Activated CD8-positive, alpha-beta T cell treated with anti-CD3 and anti-CD28 coated beads for 36 hours (primary cell): ENCODE results near the gene STAM. TPM values are rescaled to one million over a fixed set of nuclear protein-coding genes. Genes with fewer than 3 reads are reported as not detected.
"Not testable (repeated sequence)": the region's sequence is repeated elsewhere in the genome, so short reads cannot be mapped to it uniquely, and the experiment has no call there.

Experiments
- ATAC-seq: fragments of 200-7000 bp; cut with Tn5 transposase; one replicate; pipeline ENCODE4 v1.10.0; 2021; ENCODE audit warnings: mild to moderate bottlenecking, moderate library complexity
- CTCF ChIA-PET: fragments of 350-600 bp; sonication (Branson Sonifier 250); formaldehyde crosslinking; loops from one replicate; lab custom pipeline; 2021; ENCODE audit warnings: antibody characterized with exemption; lab: Charles Lee
- POLR2A ChIA-PET: fragments of 350-600 bp; sonication (Branson Sonifier 250); formaldehyde crosslinking; loops from one replicate; lab custom pipeline; 2021; ENCODE audit warnings: antibody characterized with exemption; lab: Charles Lee
- DNase-seq: peaks from one replicate; pipeline ENCODE4 v3.0.0-alpha.2; 2020
- H3K27ac Mint-ChIP-seq: one replicate; pipeline ENCODE4 v1.8.0; 2021; ENCODE audit warnings: mild to moderate bottlenecking, mixed read lengths
- H3K27me3 Mint-ChIP-seq: one replicate; pipeline ENCODE4 v1.8.0; 2021; ENCODE audit warnings: mixed read lengths
- H3K36me3 Mint-ChIP-seq: one replicate; pipeline ENCODE4 v1.8.0; 2021; ENCODE audit warnings: low read depth, mixed read lengths
- H3K4me1 Mint-ChIP-seq: one replicate; pipeline ENCODE4 v1.8.0; 2021; ENCODE audit warnings: low read depth, mixed read lengths
- H3K4me3 Mint-ChIP-seq: one replicate; pipeline ENCODE4 v1.8.0; 2021; ENCODE audit warnings: mild to moderate bottlenecking, moderate library complexity, mixed read lengths
- H3K9me3 Mint-ChIP-seq: one replicate; pipeline ENCODE4 v1.8.0; 2021; ENCODE audit warnings: mixed read lengths
- intact Hi-C: fragments of 100-400 bp; cut with micrococcal nuclease; formaldehyde crosslinking; loops from one replicate; pipeline ENCODE4 v1.10.0; 2022
- total RNA-seq, 2 experiments: library from RNA; stranded (reverse); gene quantifications; one replicate each; pipeline ENCODE4 v1.2.3, GENCODE V29; 2021
- TF ChIP-seq, protein P1 (sequence below): fragments of 200-600 bp; IDR thresholded peaks from one replicate; pipeline ENCODE4 v1.8.0; 2022; ENCODE audit warnings: antibody characterized with exemption, mild to moderate bottlenecking

The STAM gene
- total RNA-seq, 2 experiments from 2014 or later: 21.6 to 24.5 TPM

GRCh38 chr10:17710181-17710580 lies 66.2 kb downstream of the STAM start:
- Mint-ChIP-seq H3K4me3 (no peak overlapping the region), H3K27ac (no peak overlapping the region), H3K9me3 (no peaks in the 10 kb centered on the region), H3K4me1 (no peaks in the 10 kb centered on the region), H3K36me3 (peaks cover 29% of the 10 kb centered on the region), H3K27me3 (no peaks in the 10 kb centered on the region)
- POLR2A ChIA-PET: no interaction called here
- no peak for DNase-seq
- CTCF ChIA-PET: interaction anchor here (1.5 kb wide), 1 partner anchor 101 kb away, joined by 4 read pairs; no protein-coding TSS in a partner anchor
- no peak for ATAC-seq
- intact Hi-C loops: no loop called here
- TF ChIP-seq, protein P1, sequence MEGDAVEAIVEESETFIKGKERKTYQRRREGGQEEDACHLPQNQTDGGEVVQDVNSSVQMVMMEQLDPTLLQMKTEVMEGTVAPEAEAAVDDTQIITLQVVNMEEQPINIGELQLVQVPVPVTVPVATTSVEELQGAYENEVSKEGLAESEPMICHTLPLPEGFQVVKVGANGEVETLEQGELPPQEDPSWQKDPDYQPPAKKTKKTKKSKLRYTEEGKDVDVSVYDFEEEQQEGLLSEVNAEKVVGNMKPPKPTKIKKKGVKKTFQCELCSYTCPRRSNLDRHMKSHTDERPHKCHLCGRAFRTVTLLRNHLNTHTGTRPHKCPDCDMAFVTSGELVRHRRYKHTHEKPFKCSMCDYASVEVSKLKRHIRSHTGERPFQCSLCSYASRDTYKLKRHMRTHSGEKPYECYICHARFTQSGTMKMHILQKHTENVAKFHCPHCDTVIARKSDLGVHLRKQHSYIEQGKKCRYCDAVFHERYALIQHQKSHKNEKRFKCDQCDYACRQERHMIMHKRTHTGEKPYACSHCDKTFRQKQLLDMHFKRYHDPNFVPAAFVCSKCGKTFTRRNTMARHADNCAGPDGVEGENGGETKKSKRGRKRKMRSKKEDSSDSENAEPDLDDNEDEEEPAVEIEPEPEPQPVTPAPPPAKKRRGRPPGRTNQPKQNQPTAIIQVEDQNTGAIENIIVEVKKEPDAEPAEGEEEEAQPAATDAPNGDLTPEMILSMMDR: no peak

GRCh38 chr10:17712053-17712452 lies 68.1 kb downstream of the STAM start:
- H3K36me3 Mint-ChIP-seq: peaks cover 34% of the 10 kb centered on the region
- CTCF ChIA-PET: interaction anchor here (1.0 kb wide), 1 partner anchor 283 kb away, joined by 3 read pairs; no protein-coding TSS in a partner anchor

DNA sequence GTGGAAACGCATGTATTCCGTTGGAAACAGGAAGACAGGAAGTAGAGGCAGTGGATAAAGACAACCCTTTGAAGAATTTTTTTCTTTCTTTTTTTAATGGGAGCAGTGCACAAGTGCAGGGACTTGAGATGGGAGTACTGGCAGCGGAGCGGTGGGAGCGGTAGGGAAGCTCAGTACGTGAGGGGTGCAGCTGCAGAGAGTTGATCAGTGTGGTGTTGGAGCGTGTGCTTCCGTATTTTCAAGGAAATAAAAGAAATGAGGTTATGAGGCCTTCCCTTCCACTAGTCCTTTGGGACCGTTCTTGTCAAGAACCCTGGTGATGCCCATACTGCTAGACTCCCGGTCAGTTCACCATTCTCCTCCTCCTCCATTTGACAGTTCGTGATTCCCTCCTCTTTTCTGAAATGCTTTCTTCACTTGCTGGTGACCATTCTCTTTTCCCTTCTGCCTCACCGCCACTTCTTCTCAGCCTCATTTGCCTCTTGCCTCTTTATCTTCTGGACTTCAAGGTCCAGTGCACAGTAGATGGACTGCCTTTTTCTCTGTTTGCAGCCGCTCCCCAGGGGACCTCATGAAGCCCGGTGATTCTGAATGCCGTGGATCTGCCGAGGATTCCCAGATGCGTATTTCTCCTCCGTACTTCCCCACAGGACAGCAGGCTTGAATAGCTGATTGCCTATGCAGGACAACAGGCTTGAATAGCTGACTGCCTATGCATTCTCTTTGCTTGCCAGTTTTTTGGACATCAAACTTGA lies 68.9 kb downstream of the STAM start:
- POLR2A ChIA-PET: no interaction called here
- H3K4me3 Mint-ChIP-seq: no peak overlapping the region
- CTCF ChIA-PET: interaction anchor here (1.0 kb wide), 1 partner anchor 283 kb away, joined by 3 read pairs; no protein-coding TSS in a partner anchor
- ATAC-seq: no peak
- peaks cover 36% of the 10 kb centered on the region for H3K36me3 Mint-ChIP-seq
- DNase-seq: no peak
- no peaks in the 10 kb centered on the region for H3K27me3 Mint-ChIP-seq
- H3K9me3 Mint-ChIP-seq: no peaks in the 10 kb centered on the region
- intact Hi-C loops: no loop called here
- H3K4me1 Mint-ChIP-seq: no peaks in the 10 kb centered on the region
- no peak overlapping the region for H3K27ac Mint-ChIP-seq
- TF ChIP-seq, protein P1: no peak

More at GRCh38 chr10:17712053-17712452, 68.1 kb downstream of the STAM start:
- H3K4me1 Mint-ChIP-seq: no peaks in the 10 kb centered on the region
- ATAC-seq: no peak
- H3K4me3 Mint-ChIP-seq: no peak overlapping the region
- TF ChIP-seq, protein P1: no peak
- no peaks in the 10 kb centered on the region for H3K9me3 Mint-ChIP-seq
- H3K27me3 Mint-ChIP-seq: no peaks in the 10 kb centered on the region
- intact Hi-C loops: no loop called here
- POLR2A ChIA-PET: interaction anchor here (0.5 kb wide), 1 partner anchor 18 kb away, joined by 3 read pairs; no protein-coding TSS in a partner anchor
- DNase-seq: no peak
- no peak overlapping the region for H3K27ac Mint-ChIP-seq

- ATAC-seq: no peak
- Mint-ChIP-seq H3K36me3 (peaks cover 38% of the 10 kb centered on the region), H3K27me3 (no peaks in the 10 kb centered on the region), H3K4me1 (no peaks in the 10 kb centered on the region), H3K4me3 (no peak overlapping the region), H3K9me3 (no peaks in the 10 kb centered on the region), H3K27ac (no peak overlapping the region)
- ChIA-PET POLR2A (no interaction called here), CTCF (no interaction called here)
- TF ChIP-seq, protein P1: no peak
- intact Hi-C loops: no loop called here
- DNase-seq: no peak
Measured at GRCh38 chr10:17713758-17714157, 69.8 kb downstream of the STAM start.

GRCh38 chr10:17716161-17716560 lies 72.2 kb downstream of the STAM start:
- ChIA-PET CTCF (no interaction called here), POLR2A (no interaction called here)
- TF ChIP-seq, protein P1: no peak
- intact Hi-C loops: no loop called here
- peaks cover 46% of the 10 kb centered on the region for H3K36me3 Mint-ChIP-seq
- DNase-seq: no peak
- no peaks in the 10 kb centered on the region for H3K27me3 Mint-ChIP-seq
- H3K4me3 Mint-ChIP-seq: no peak overlapping the region
- no peak for ATAC-seq
- H3K9me3 Mint-ChIP-seq: no peaks in the 10 kb centered on the region
- no peak overlapping the region for H3K27ac Mint-ChIP-seq
- no peaks in the 10 kb centered on the region for H3K4me1 Mint-ChIP-seq

- POLR2A ChIA-PET, H3K9me3 Mint-ChIP-seq: not testable (repeated sequence)
Measured at GRCh38 chr10:17722317-17723014, 78.5 kb downstream of the STAM start.

More at GRCh38 chr10:17722317-17723014, 78.5 kb downstream of the STAM start:
- intact Hi-C loops, H3K27me3 Mint-ChIP-seq, H3K4me3 Mint-ChIP-seq, ATAC-seq, DNase-seq, H3K27ac Mint-ChIP-seq, CTCF ChIA-PET, H3K4me1 Mint-ChIP-seq: not testable (repeated sequence)
- peaks cover 34% of the 10 kb centered on the region for H3K36me3 Mint-ChIP-seq
